SK-N-SH (cell line): ENCODE measurements around the gene TWF2. TPM values are rescaled to one million over a fixed set of nuclear protein-coding genes. Genes with fewer than 3 reads are reported as not detected.

Experiments
- CTCF ChIA-PET: fragments of 300-600, 350-600 bp; formaldehyde crosslinking; extraction: SDS; loops from one replicate; lab custom pipeline; 2021; lab: Yijun Ruan, JAX
- POLR2A ChIA-PET: fragments of 350-600 bp; sonication (Branson Sonifier 250); formaldehyde crosslinking; extraction: SDS; loops from one replicate; lab custom pipeline; 2020; ENCODE audit warnings: antibody characterized with exemption, inconsistent platforms; lab: Yijun Ruan, JAX
- DNase-seq: peaks from one replicate; pipeline ENCODE4 v3.0.0; 2012
- H2AFZ ChIP-seq: fragments of 200-600 bp; sonication (generic); 2 replicates; pipeline ENCODE4 v1.8.1; 2016; ENCODE audit warnings: antibody characterized with exemption, mild to moderate bottlenecking, low read depth
- H3F3A ChIP-seq: fragments of 200-600 bp; sonication (generic); replicated peaks from 2 replicates; pipeline ENCODE3; 2016; ENCODE audit warnings: antibody characterized with exemption, mild to moderate bottlenecking; ENCODE audit not compliant: insufficient read depth
- H3K27ac ChIP-seq, 2 experiments: fragments of 200-500 bp in 1 of 2; fragments of 200-600 bp in 1 of 2; sonication (Bioruptor generic) in 1 of 2; sonication (generic), shearing (Covaris generic) in 1 of 2; 2 replicates each; pipeline versions ENCODE4 v1.5.1 to v1.6.1; 2014 to 2016; ENCODE audit warnings: low read depth in 2 of 2, inconsistent platforms in 1 of 2, low read length in 1 of 2, mild to moderate bottlenecking in 1 of 2, mixed read lengths in 1 of 2
- H3K27me3 ChIP-seq: fragments of 200-600 bp; sonication (generic), shearing (Covaris generic); 2 replicates; pipeline ENCODE4 v1.6.1; 2016; ENCODE audit warnings: mixed run types; ENCODE audit not compliant: insufficient read depth
- H3K36me3 ChIP-seq, 2 experiments: fragments of 200-500 bp in 1 of 2; fragments of 200-600 bp in 1 of 2; sonication (Bioruptor generic) in 1 of 2; sonication (generic) in 1 of 2; replicated peaks in 1 of 2; 2 replicates each; pipeline versions ENCODE3 to v1.5.1; 2014 to 2016; ENCODE audit warnings: low read length in 1 of 2, mild to moderate bottlenecking in 1 of 2; ENCODE audit not compliant: insufficient read depth in 2 of 2, control insufficient read depth in 1 of 2
- H3K4me1 ChIP-seq, 2 experiments: fragments of 200-500 bp in 1 of 2; fragments of 200-600 bp in 1 of 2; sonication (Bioruptor generic) in 1 of 2; sonication (generic), shearing (Covaris generic) in 1 of 2; 2 replicates each; pipeline versions ENCODE4 v1.5.1 to v1.6.1; 2014 to 2016; ENCODE audit warnings: low read depth in 1 of 2, low read length in 1 of 2, mixed run types in 1 of 2; ENCODE audit not compliant: insufficient read depth in 2 of 2, control insufficient read depth in 1 of 2
- H3K4me2 ChIP-seq: fragments of 200-600 bp; sonication (generic), shearing (Covaris generic); 2 replicates; pipeline ENCODE4 v1.6.1; 2017; ENCODE audit warnings: mixed run types
- H3K4me3 ChIP-seq, 2 experiments: fragments of 200-500 bp in 1 of 2; fragments of 200-600 bp in 1 of 2; sonication (Bioruptor generic) in 1 of 2; sonication (generic), shearing (Covaris generic) in 1 of 2; 2 replicates each; pipeline versions ENCODE4 v1.5.1 to v1.8.1; 2014 to 2016; ENCODE audit warnings: low read depth in 2 of 2, inconsistent platforms in 1 of 2, low read length in 1 of 2, mild to moderate bottlenecking in 1 of 2, mixed read lengths in 1 of 2, moderate library complexity in 1 of 2
- H3K79me2 ChIP-seq: fragments of 200-600 bp; sonication (generic); 2 replicates; pipeline ENCODE4 v1.8.1; 2017; ENCODE audit warnings: mild to moderate bottlenecking; ENCODE audit not compliant: insufficient read depth
- H3K9ac ChIP-seq: fragments of 200-600 bp; sonication (generic); 2 replicates; pipeline ENCODE4 v1.6.1; 2017; ENCODE audit warnings: mixed run types
- H3K9me2 ChIP-seq: fragments of 200-600 bp; sonication (generic); 2 replicates; pipeline ENCODE4 v1.6.1; 2017; ENCODE audit warnings: mixed run types
- H3K9me3 ChIP-seq: fragments of 200-600 bp; sonication (generic); 2 replicates; pipeline ENCODE4 v1.6.1; 2017; ENCODE audit warnings: mixed run types, mild to moderate bottlenecking, moderate library complexity
- H4K20me1 ChIP-seq: fragments of 200-600 bp; sonication (generic); 2 replicates; pipeline ENCODE4 v1.6.1; 2017; ENCODE audit warnings: mild to moderate bottlenecking, mixed run types; ENCODE audit not compliant: insufficient read depth
- FOSL2 ChIP-seq: IDR thresholded peaks from 2 replicates; pipeline ENCODE4 v1.4.0; 2012; ENCODE audit warnings: low read depth, mild to moderate bottlenecking, moderate library complexity, borderline replicate concordance
- FOXJ3 ChIP-seq: sonication (generic); formaldehyde crosslinking; IDR thresholded peaks from 2 replicates; pipeline ENCODE4 v1.5.1; 2020; ENCODE audit warnings: mild to moderate bottlenecking, missing genetic modification reagents
- GATA2 ChIP-seq: sonication (generic); formaldehyde crosslinking; IDR thresholded peaks from 2 replicates; pipeline ENCODE4 v1.5.0; 2020; ENCODE audit warnings: mild to moderate bottlenecking, missing genetic modification reagents
- IRF3 ChIP-seq: fragments of 150-350 bp; IDR thresholded peaks from 2 replicates; pipeline ENCODE4 v1.6.1; 2016; ENCODE audit warnings: mild to moderate bottlenecking, low read depth, low read length
- JUND ChIP-seq: IDR thresholded peaks from 2 replicates; pipeline ENCODE4 v1.4.0; 2012
- MAX ChIP-seq: IDR thresholded peaks from 2 replicates; pipeline ENCODE4 v1.4.0; 2012; ENCODE audit warnings: low read depth
- MEF2A ChIP-seq: IDR thresholded peaks from 2 replicates; pipeline ENCODE4 v1.4.0; 2012; ENCODE audit warnings: low read depth, borderline replicate concordance
- NFIC ChIP-seq: IDR thresholded peaks from 2 replicates; pipeline ENCODE4 v1.4.0; 2012; ENCODE audit warnings: borderline replicate concordance
- NRF1 ChIP-seq: IDR thresholded peaks from 2 replicates; pipeline ENCODE4 v1.6.1; 2012; ENCODE audit warnings: low read depth, mild to moderate bottlenecking, low read length
- POLR2AphosphoS5 ChIP-seq: IDR thresholded peaks from 2 replicates; pipeline ENCODE4 v1.6.1; 2012; ENCODE audit warnings: low read depth, low read length
- RAD21 ChIP-seq: IDR thresholded peaks from 2 replicates; pipeline ENCODE4 v1.6.1; 2012; ENCODE audit warnings: mild to moderate bottlenecking, low read length
- REST ChIP-seq: IDR thresholded peaks from 2 replicates; pipeline ENCODE4 v1.6.1; 2012; ENCODE audit warnings: mild to moderate bottlenecking, low read depth, low read length, moderate library complexity
- RFX5 ChIP-seq: IDR thresholded peaks from 2 replicates; pipeline ENCODE4 v1.6.1; 2012; ENCODE audit warnings: mild to moderate bottlenecking, improper control_type of control experiment, low read length
- SIN3A ChIP-seq: IDR thresholded peaks from 2 replicates; pipeline ENCODE4 v1.6.1; 2012; ENCODE audit warnings: low read depth, mild to moderate bottlenecking, low read length, moderate library complexity, borderline replicate concordance
- SMC3 ChIP-seq: IDR thresholded peaks from 2 replicates; pipeline ENCODE4 v1.6.1; 2012; ENCODE audit warnings: low read depth, low read length, improper control_type of control experiment
- TAF1 ChIP-seq: IDR thresholded peaks from 2 replicates; pipeline ENCODE4 v1.6.1; 2012; ENCODE audit warnings: low read depth, mild to moderate bottlenecking, low read length, moderate library complexity, borderline replicate concordance
- TCF12 ChIP-seq: IDR thresholded peaks from 2 replicates; pipeline ENCODE4 v1.4.0; 2012
- TEAD4 ChIP-seq: IDR thresholded peaks from 2 replicates; pipeline ENCODE4 v1.4.0; 2012; ENCODE audit warnings: mild to moderate bottlenecking, borderline replicate concordance; ENCODE audit not compliant: insufficient read depth
- USF1 ChIP-seq: IDR thresholded peaks from 2 replicates; pipeline ENCODE4 v1.4.0; 2012; ENCODE audit warnings: low read depth, borderline replicate concordance
- USF2 ChIP-seq: fragments of 150-350 bp; IDR thresholded peaks from 2 replicates; pipeline ENCODE4 v1.6.1; 2017; ENCODE audit warnings: antibody characterized with exemption, low read length, low read depth, borderline replicate concordance
- YY1 ChIP-seq: IDR thresholded peaks from 2 replicates; pipeline ENCODE4 v1.4.0; 2012; ENCODE audit warnings: low read depth, mild to moderate bottlenecking
- WGBS: methylation state at CpG from one replicate; pipeline ENCODE4 v1.1.6; 2017; ENCODE audit warnings: low lambda C conversion rate; 5-methylcytosine and 5-hydroxymethylcytosine counted together
- polyA plus RNA-seq, 3 experiments: library from polyadenylated mRNA; depleted of rRNA; stranded (reverse); fragments of >200 nt; gene quantifications; 2 replicates each; pipeline ENCODE4 v1.2.3, GENCODE V29; 2012

The TWF2 gene
- polyA plus RNA-seq, 1 of the 3 experiments (the other 2 are of a cell fraction), result 188 TPM

GRCh38 chr3:52188556-52188955 lies 50.4 kb downstream of the TWF2 start (continued):
- TF ChIP-seq IRF3, result no peak
- TF ChIP-seq GATA2, result no peak
- no peak for TF ChIP-seq NRF1
- TF ChIP-seq USF1, result no peak
- TF ChIP-seq MAX, result no peak
- TF ChIP-seq YY1, result no peak
- TF ChIP-seq RAD21, result no peak
- TF ChIP-seq RFX5, result no peak
- TF ChIP-seq, all 33 proteins: peak for 0

- no peak for DNase-seq
- 91% methylated on average over 9 of the region's 9 CpGs for WGBS
- Histone ChIP-seq H4K20me1 (no peaks in the 10 kb centered on the region), H3K9me2 (no peaks in the 10 kb centered on the region), H3K9ac (no peak overlapping the region), H3K4me3 (no peak overlapping the region), H3K4me2 (no peak overlapping the region), H3K27me3 (no peaks in the 10 kb centered on the region), H3K79me2 (no peaks in the 10 kb centered on the region), H3K4me1 (peaks cover 10 to 13% of the 10 kb centered on the region in 2 experiments; a peak in 3 of 4 replicates), H3F3A (peaks cover 4% of the 10 kb centered on the region), H3K27ac (no peak overlapping the region), H2AFZ (no peak overlapping the region), H3K9me3 (no peaks in the 10 kb centered on the region), H3K36me3 (no peaks in the 10 kb centered on the region)
- no peak for TF ChIP-seq MEF2A
- no peak for TF ChIP-seq SIN3A
- no peak for TF ChIP-seq FOSL2
- TF ChIP-seq TCF12, result no peak
- TF ChIP-seq TAF1, result no peak
- no peak for TF ChIP-seq POLR2AphosphoS5
- TF ChIP-seq JUND, result no peak
- no peak for TF ChIP-seq IRF3
- TF ChIP-seq NRF1, result no peak
- no peak for TF ChIP-seq REST
- TF ChIP-seq TEAD4, result no peak
- no peak for TF ChIP-seq FOXJ3 (CRISPR knock-in tag)
- TF ChIP-seq NFIC, result no peak
- no peak for TF ChIP-seq USF2
- no peak for TF ChIP-seq MAX
- no peak for TF ChIP-seq SMC3
- no peak for TF ChIP-seq RFX5
- POLR2A ChIA-PET, result no interaction called here
- CTCF ChIA-PET, result interaction anchor here (1.1 to 1.6 kb wide), 5 partner anchors 16 to 260 kb away, joined by 3 to 6 read pairs (median 3); partner anchors contain the start of gene DUSP7
These were observed 52.2 kb downstream of the TWF2 start for GRCh38 chr3:52186729-52187128.
